ENCODE data around the gene KLRC1. TPM values are rescaled to one million over a fixed set of nuclear protein-coding genes. Genes with fewer than 3 reads are reported as not detected.
"Not testable (repeated sequence)": the region's sequence is repeated elsewhere in the genome, so short reads cannot be mapped to it uniquely, and the experiment has no call there.

The KLRC1 gene
- not detected in 2 replicates for polyA plus RNA-seq (2011; rRNA removed)
- not detected in 2 replicates for polyA minus RNA-seq (2011; rRNA and poly(A)+ RNA removed)

DNA sequence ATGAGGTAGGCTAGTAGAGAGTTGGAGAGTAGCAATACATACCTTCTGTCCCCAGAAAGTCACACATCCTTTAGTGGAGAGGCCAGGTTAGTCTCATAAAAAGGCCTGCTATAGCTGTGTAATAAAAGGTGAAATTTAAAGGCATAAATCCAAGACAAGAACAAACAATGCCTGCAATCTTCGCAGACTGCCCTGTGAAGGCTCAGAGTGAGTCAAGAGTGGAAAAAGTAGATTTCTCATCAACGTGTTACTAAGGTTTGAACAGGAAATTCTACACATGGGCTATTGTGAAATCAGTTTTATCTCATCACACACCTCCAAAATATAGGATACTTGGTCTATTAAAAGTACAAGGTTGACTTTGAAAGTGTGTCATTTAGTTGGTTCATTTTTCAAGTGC is at the start of gene KLRC1:
KLRC1 (minus strand) TSS at position 222 of the 400 bp plus-strand sequence. CDS start 2,221 bp downstream, outside the sequence.
- Histone ChIP-seq H3K27ac (ENCODE audit: low read depth, low read length) (no peak within 1 kb of the TSS), H3K4me3 (ENCODE audit: low read depth, low read length) (no peak within 1 kb of the TSS), H3K9me3 (ENCODE audit: control insufficient read depth, insufficient read depth, low read length) (no peaks in the 10 kb centered on the region), H3K27me3 (ENCODE audit: control insufficient read depth, insufficient read depth, low read length) (no peaks in the 10 kb centered on the region)
- ChIA-PET POLR2A (no interaction called here), CTCF (no interaction called here)
- no peak for DNase-seq (ENCODE audit: low read depth, low spot score)
- TF ChIP-seq, protein P1, sequence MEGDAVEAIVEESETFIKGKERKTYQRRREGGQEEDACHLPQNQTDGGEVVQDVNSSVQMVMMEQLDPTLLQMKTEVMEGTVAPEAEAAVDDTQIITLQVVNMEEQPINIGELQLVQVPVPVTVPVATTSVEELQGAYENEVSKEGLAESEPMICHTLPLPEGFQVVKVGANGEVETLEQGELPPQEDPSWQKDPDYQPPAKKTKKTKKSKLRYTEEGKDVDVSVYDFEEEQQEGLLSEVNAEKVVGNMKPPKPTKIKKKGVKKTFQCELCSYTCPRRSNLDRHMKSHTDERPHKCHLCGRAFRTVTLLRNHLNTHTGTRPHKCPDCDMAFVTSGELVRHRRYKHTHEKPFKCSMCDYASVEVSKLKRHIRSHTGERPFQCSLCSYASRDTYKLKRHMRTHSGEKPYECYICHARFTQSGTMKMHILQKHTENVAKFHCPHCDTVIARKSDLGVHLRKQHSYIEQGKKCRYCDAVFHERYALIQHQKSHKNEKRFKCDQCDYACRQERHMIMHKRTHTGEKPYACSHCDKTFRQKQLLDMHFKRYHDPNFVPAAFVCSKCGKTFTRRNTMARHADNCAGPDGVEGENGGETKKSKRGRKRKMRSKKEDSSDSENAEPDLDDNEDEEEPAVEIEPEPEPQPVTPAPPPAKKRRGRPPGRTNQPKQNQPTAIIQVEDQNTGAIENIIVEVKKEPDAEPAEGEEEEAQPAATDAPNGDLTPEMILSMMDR (IDR thresholded peaks at IDR 0.05; ENCODE audit: low read depth, low read length) = no peak

DNA sequence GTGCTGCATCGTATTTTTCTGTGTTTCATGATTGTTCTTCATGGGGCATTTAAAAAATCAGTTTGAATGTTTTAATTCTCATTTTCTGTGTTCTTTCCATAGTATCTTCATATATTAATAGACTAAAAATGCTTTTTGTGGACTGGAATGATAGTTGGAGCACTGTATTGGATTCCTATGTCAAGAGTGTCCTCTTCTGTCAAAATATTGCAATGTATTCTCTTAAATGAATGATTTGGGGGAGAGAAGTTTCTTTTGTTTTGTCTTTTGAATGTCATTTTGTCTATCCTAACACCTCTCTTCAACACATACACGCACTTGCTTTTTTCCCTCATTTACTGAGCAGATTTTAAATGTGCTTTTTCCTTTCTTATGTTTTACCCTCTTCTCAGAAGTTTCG is 47.9 kb upstream of the KLRC1 start:
- no peak for DNase-seq (ENCODE audit: low read depth, low spot score)
- Histone ChIP-seq H3K27me3 (ENCODE audit: control insufficient read depth, insufficient read depth, low read length) (no peaks in the 10 kb centered on the region), H3K9me3 (ENCODE audit: control insufficient read depth, insufficient read depth, low read length) (no peaks in the 10 kb centered on the region), H3K27ac (ENCODE audit: low read depth, low read length) (no peak overlapping the region), H3K4me3 (ENCODE audit: low read depth, low read length) (no peak overlapping the region)
- POLR2A ChIA-PET = no interaction called here
- CTCF ChIA-PET = interaction anchor here (1.1 to 1.4 kb wide), 2 partner anchors 134 to 348 kb away, joined by 4 read pairs; no protein-coding TSS in a partner anchor
- TF ChIP-seq, protein P1 (IDR thresholded peaks at IDR 0.05; ENCODE audit: low read depth, low read length) = no peak

DNA sequence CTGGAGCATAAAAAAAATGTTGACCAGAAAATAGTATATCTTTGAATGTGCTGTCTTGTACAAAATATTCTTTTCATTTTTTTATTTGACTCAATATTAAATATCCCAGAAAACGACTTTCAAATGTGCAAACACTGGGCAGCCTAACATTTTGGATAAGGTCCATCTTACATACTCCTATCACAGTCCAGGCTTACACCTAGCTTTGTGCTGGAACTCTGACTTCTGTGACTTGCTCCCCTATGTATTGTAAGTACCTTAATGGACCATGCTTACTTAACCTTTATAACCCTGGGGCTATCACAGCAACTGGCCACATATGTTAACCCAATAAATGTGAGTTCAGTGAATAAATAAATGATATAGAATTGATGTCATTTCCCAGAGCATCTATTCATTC is 44.9 kb upstream of the KLRC1 start:
- TF ChIP-seq, protein P1 (IDR thresholded peaks at IDR 0.05; ENCODE audit: low read depth, low read length) = no peak
- Histone ChIP-seq H3K27ac (ENCODE audit: low read depth, low read length) (no peak overlapping the region), H3K4me3 (ENCODE audit: low read depth, low read length) (no peak overlapping the region), H3K27me3 (ENCODE audit: control insufficient read depth, insufficient read depth, low read length) (no peaks in the 10 kb centered on the region), H3K9me3 (ENCODE audit: control insufficient read depth, insufficient read depth, low read length) (no peaks in the 10 kb centered on the region)
- ChIA-PET POLR2A (no interaction called here), CTCF (no interaction called here)
- no peak for DNase-seq (ENCODE audit: low read depth, low spot score)

DNA sequence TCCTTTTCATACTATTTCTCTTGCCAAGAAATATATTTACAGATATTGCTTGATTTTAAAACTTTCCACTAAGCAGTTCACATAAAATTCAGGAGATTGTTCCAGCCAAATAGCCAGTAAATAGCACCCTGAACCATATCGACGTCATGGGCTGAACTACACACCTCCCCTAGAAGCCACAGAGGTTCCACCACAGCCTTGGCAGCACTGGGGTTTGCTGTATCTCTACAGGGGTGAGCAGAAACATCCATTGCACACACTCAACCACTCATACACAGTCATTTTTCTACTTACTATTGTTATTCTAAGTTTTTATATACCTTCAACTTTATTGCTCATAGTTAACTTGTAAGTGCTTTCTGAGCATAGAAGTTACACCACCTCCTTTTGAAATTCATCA is 44.4 kb upstream of the KLRC1 start:
- no peak overlapping the region for H3K4me3 ChIP-seq (ENCODE audit: low read depth, low read length)
- TF ChIP-seq, protein P1 (IDR thresholded peaks at IDR 0.05; ENCODE audit: low read depth, low read length) = no peak
- no peak overlapping the region for H3K27ac ChIP-seq (ENCODE audit: low read depth, low read length)
- no peaks in the 10 kb centered on the region for H3K27me3 ChIP-seq (ENCODE audit: control insufficient read depth, insufficient read depth, low read length)
- no peak for DNase-seq (ENCODE audit: low read depth, low spot score)
- H3K9me3 ChIP-seq (ENCODE audit: control insufficient read depth, insufficient read depth, low read length) = no peaks in the 10 kb centered on the region
- POLR2A ChIA-PET = no interaction called here
- CTCF ChIA-PET = no interaction called here

DNA sequence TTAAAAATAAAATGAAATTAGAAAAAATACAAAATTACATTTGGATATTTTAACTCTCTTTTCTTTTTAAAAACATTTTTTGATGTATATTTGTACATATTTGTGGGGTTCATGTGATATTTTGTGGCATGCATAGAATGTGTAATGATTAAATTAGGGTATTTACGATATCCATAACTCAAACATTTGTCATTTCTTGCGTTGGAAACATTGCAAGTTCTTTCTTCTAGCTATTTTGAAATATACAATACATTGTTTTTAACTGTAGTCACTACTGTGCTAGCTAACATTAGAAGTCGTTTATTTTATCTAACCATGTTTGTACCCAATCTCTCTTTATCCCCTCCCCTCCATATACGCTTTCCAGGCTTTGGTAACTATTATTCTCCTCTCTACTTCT is 38.6 kb upstream of the KLRC1 start:
- no peak overlapping the region for H3K27ac ChIP-seq (ENCODE audit: low read depth, low read length)
- ChIA-PET CTCF (no interaction called here), POLR2A (no interaction called here)
- DNase-seq (ENCODE audit: low read depth, low spot score) = no peak
- TF ChIP-seq, protein P1 (IDR thresholded peaks at IDR 0.05; ENCODE audit: low read depth, low read length) = no peak
- no peak overlapping the region for H3K4me3 ChIP-seq (ENCODE audit: low read depth, low read length)
- H3K9me3 ChIP-seq (ENCODE audit: control insufficient read depth, insufficient read depth, low read length) = no peaks in the 10 kb centered on the region
- H3K27me3 ChIP-seq (ENCODE audit: control insufficient read depth, insufficient read depth, low read length) = no peaks in the 10 kb centered on the region

DNA sequence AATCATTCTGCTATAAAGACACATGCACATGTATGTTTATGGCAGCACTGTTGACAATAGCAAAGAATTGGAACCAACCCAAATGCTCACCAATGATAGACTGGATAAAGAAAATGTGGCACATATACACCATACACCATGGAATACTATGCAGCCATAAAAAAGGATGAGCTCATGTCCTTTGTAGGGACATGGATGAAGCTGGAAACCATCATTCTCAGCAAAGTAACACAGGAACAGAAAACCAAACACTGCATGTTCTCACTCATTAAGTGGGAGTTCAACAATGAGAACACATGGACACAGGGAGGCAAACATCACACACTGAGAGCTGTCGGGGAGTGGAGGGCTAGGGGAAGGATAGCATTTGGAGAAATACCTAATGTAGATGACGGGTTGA is 34.2 kb upstream of the KLRC1 start:
- H3K27me3 ChIP-seq (ENCODE audit: control insufficient read depth, insufficient read depth, low read length); H3K27ac ChIP-seq (ENCODE audit: low read depth, low read length); POLR2A ChIA-PET; CTCF ChIA-PET; H3K9me3 ChIP-seq (ENCODE audit: control insufficient read depth, insufficient read depth, low read length); H3K4me3 ChIP-seq (ENCODE audit: low read depth, low read length); DNase-seq (ENCODE audit: low read depth, low spot score): not testable (repeated sequence)

DNA sequence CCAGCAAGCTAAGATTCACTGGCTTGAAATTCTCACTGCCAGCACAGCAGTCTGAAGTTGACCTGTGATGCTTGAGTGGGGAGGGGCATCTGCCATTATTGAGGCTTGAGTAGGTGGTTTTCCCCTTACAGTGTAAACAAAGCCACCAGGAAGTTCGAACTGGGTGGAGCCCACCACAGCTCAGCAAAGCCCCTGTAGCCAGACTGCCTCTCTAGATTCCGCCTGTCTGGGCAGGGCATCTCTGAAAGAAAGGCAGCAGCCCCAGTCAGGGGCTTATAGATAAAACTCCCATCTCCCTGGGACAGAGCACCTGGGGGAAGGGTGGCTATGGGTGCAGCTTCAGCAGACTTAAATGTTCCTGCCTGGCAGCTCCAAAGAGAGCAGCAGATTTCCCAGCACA is 28.7 kb upstream of the KLRC1 start:
- CTCF ChIA-PET; POLR2A ChIA-PET; H3K9me3 ChIP-seq (ENCODE audit: control insufficient read depth, insufficient read depth, low read length); H3K27me3 ChIP-seq (ENCODE audit: control insufficient read depth, insufficient read depth, low read length); DNase-seq (ENCODE audit: low read depth, low spot score); H3K27ac ChIP-seq (ENCODE audit: low read depth, low read length); H3K4me3 ChIP-seq (ENCODE audit: low read depth, low read length): not testable (repeated sequence)

DNA sequence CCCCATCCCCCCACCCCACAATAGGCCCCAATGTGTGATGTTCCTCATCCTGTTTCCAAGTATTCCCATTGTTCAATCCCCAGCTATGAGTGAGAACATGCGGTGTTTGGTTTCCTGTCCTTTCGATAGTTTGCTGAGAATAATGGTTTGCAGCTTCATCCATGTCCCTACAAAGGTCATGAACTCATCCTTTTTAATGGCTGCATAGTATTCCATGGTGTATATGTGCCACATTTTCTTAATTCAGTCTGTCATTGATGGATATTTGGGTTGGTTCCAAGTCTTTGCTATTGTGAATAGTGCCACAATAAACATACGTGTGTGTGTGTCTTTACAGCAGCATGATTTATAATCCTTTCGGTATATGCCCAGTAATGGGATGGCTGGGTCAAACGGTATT is 19.6 kb upstream of the KLRC1 start:
- H3K27me3 ChIP-seq (ENCODE audit: control insufficient read depth, insufficient read depth, low read length); CTCF ChIA-PET; H3K27ac ChIP-seq (ENCODE audit: low read depth, low read length); H3K4me3 ChIP-seq (ENCODE audit: low read depth, low read length); DNase-seq (ENCODE audit: low read depth, low spot score); H3K9me3 ChIP-seq (ENCODE audit: control insufficient read depth, insufficient read depth, low read length); POLR2A ChIA-PET: not testable (repeated sequence)
